NK-92 treated with Interleukin-12 subunit alpha and Interleukin-12 subunit beta, amount 100 ng/mL, for 24 hours (cell line): Measurements from ENCODE around the gene ATAD3B.
"Not testable (repeated sequence)": the region's sequence is repeated elsewhere in the genome, so short reads cannot be mapped to it uniquely, and the experiment has no call there.

Experiments
- DNase-seq: peaks from one replicate; lab custom pipeline; 2025; lab: John Stamatoyannopoulos, UW

The ATAD3B gene

GRCh38 chr1:1432951-1433803 lies 38.4 kb upstream of the ATAD3B start:
- DNase-seq, result no peak

GRCh38 chr1:1433804-1434130 lies 37.8 kb upstream of the ATAD3B start:
- DNase-seq, result no peak

- no peak for DNase-seq
These were observed 37.3 kb upstream of the ATAD3B start for GRCh38 chr1:1434131-1434823.

GRCh38 chr1:1434824-1435105 lies 36.8 kb upstream of the ATAD3B start:
- DNase-seq, result no peak

DNA sequence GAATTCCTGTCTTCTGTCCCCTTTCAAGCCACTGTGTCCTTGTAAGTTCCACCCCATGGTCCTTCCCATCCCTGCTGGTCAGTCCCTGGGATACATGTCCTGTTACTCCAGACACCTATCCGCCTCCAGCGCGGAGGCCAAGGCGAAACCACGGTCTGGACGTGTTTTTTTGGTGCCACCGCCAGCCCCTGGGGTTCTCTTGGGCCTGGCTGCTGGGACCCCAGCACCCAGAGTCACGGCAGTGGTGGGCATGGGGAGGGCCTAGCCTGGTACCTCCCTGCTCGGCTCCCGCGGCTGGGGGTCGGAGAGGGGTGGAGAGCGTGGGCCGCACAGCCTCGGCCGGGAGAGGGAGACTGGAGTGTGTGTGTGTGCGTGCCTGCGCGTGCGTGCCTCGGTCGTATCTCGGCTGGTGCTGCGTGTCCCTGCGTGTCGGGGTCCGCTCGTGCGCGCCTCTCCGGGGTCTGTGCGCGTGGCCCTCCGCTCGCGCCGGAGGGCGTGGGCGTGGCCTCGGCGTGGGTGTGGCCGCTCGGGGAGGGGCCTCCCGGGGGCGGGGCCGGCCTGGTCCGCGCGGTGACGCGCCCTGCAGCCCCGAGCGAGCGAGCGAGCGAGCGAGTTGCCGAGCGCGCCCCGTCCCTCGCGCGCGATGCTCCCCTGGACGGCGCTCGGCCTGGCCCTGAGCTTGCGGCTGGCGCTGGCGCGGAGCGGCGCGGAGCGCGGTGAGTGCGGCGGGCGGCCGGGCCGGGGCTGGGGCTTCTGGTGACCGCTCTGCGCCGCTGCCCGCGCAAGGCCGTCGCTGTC lies 36.3 kb upstream of the ATAD3B start, which contains the start of gene VWA1:
TSS of gene VWA1 (plus strand) at position 585 of the 798 bp plus-strand sequence. CDS start at position 644, 59 bp downstream.
- DNase-seq, result no peak

DNA sequence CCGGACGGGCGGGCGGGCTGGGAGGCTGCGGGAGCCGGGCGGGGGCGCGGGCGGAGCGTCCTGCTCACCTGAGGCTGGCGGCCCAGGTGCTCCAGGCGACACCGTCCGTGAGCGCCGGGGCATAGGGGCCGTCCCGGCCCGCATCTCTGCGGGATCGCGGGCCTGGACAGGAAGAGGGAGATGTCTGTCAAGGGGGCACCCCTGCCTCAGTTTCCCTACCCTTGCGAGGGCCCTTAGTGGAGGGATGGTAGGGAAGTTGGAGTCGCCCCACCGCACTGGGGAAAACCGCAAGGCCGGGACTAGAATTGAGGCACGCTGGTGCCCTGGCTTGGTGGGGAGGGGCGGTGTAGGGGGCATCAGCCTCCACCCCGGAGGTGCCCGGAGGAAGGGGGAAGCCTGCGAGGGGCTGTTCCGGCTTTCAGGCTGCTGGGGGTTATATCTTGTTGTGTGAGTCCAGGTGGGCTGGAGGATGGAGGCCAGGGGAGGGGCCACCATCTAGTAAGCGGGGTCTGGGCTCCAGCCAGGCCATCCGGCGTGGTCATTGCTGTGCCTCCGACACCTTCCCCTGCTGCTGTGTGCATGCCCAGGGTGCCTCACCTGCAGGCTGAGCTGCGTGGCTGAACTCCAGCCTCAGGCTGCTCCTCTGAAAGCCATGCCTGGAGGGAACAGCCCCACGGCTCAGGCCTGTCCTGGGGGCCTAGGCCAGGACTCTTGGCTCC lies 35.5 kb upstream of the ATAD3B start:
- DNase-seq, result no peak

DNA sequence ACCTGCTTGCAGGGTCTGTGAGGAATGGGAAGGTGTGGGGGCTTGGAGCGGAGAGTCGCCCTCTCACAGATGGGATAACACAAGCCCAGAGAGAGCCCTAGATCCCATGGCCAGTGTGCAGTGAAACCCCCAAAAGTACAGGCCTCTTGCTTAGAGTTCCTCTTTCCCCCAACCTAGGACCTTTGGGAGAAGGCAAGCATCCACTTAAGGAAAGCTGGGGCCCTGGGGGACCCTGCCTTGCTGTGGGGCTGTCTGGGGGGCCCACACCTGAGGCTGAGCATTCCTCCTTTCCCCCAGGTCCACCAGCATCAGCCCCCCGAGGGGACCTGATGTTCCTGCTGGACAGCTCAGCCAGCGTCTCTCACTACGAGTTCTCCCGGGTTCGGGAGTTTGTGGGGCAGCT lies 34.9 kb upstream of the ATAD3B start:
- DNase-seq, result no peak

DNA sequence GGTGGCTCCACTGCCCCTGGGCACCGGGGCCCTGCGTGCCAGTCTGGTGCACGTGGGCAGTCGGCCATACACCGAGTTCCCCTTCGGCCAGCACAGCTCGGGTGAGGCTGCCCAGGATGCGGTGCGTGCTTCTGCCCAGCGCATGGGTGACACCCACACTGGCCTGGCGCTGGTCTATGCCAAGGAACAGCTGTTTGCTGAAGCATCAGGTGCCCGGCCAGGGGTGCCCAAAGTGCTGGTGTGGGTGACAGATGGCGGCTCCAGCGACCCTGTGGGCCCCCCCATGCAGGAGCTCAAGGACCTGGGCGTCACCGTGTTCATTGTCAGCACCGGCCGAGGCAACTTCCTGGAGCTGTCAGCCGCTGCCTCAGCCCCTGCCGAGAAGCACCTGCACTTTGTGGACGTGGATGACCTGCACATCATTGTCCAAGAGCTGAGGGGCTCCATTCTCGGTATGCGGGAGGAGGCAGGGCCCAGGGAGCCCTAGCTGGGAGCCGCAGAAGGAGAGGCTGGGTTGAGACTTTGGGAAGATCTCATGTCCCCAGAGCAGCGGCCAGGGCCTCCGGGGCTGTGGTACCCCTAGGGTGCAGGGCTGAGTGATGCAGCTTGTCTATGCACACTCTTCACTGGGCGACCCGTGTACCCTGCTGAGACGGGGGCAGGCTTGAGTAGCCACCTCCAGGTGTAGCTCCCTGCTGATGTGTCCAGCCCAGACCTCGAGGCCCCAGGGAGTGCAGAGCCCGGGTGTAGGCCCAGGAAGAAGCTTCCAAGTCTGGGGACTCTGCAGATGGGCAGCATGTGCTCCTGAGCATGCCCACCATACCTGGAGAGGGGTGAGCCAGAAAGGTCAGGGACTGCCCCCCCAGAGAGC lies 34.3 kb upstream of the ATAD3B start:
- DNase-seq, result no peak

DNA sequence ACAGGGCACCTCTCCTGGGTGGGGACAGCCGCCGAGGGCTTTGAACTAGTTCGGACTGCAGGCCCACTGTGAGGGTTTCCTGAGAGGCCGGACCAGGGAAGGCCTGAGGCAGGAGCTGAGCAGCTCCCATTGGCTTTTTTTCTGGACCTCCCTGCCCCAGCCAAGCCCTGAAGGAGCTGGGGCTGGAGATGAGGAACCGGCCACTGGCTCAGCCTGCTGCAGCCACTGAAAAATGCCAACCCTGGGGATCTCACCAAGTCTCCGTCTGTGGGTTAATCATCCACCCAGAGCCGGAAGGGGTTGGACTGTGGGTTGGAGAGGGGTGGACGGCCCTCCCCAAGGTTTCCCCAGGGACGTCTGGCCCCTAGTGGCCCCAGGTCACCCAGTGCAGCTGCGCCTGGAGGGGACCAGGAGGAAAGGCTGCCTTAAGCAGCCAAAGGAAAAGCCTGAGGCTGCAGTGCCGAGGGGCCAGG lies 33.6 kb upstream of the ATAD3B start:
- no peak for DNase-seq

GRCh38 chr1:1438531-1439381 lies 32.8 kb upstream of the ATAD3B start:
- no peak for DNase-seq

GRCh38 chr1:1439546-1440261 lies 31.9 kb upstream of the ATAD3B start:
- no peak for DNase-seq

DNA sequence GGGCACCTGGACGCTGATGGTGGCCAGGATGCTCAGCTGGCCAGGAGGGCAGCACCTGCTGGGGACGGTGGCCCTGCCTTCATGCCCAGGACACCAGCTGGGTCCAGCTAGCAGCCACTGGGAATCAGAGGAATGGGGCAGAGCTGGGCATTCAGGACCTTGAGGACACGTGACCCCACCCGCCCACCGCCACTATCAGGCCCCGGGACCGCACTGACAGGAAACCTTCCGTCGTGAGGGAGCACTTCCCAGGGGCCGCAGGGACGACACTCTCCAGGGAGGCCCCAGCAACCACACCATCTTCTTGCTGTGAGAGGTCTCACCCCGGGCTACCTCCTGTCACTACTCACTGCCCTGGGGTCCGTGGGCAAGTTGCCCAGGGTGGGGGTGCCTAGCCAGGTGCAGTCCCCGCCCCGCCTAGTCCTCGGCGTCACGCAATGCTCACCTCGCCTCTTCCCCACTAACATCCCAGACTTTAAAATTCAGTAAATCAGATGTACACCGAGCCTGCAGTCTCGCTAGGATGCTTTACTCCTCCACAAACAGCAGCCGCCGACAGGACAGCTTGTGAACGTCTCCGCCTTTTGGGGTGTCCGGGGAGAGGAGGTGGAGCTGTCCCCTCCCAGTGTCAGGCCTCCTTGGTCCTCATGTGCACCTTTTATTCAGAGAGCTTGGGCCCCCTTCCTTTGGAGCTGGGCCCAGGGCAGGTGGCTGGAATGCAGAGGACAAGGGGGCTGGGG lies 31.1 kb upstream of the ATAD3B start:
- DNase-seq, result no peak

DNA sequence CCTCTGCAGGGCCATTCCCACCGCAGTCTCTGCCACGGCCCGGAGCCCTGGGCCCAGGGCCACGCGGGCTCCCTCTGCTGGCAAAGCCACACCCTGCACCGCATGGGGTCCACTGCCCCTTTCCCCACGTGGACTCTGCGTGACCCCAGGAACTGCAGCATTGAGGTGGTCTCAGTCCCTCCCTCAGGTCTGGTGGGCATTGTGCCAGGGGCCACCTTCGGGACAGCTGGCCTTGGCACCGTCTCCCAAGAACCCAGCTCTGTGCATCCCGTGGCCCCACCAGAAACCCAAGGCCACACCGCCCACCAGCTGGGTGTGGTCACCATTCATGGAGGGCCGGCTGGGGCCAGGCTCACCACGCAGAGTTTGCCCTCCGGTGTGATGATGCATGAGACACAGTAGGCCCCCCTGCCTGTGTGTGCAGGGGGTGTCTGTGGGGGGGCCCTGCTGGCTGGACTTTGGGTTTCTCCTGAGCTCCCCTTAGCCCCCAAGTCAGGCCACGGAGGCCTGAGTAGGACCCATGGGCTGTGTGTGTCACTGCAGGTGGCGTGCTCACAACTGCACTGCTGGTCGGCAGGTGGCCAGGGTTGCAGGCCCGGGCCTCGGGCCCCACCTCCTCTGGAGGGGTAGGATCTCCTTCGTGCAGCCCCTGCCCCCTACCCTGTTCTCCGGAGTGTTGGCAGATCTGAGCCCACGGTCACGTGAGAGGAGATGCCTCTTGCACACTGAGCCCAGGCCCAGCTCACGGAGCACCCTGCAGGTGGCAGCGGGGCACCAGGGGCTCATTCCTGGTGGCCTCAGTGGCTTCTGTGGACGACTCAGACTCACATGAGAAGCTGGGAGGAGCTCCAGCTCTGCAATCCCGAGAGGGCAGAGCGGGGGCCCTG lies 30.3 kb upstream of the ATAD3B start:
- DNase-seq, result no peak

GRCh38 chr1:1442069-1442770 lies 29.3 kb upstream of the ATAD3B start:
- DNase-seq, result no peak

- DNase-seq, result not testable (repeated sequence)
These were observed 24.9 kb upstream of the ATAD3B start for GRCh38 chr1:1446631-1447030.

GRCh38 chr1:1449099-1449739 lies 22.3 kb upstream of the ATAD3B start, which contains the start of gene ATAD3C:
Gene ATAD3C (plus strand): TSS chr1:1449689. CDS start chr1:1450684, 995 bp downstream.
- no peak for DNase-seq
